GM12872 (cell line): Measurements from ENCODE around the gene EXOC4.

ENCODE experiments used
- TF ChIP-seq, protein P1 (sequence below): IDR thresholded peaks from 3 replicates; pipeline ENCODE4 v1.5.1; 2011; ENCODE audit warnings: low read depth, mild to moderate bottlenecking, low read length, moderate library complexity; ENCODE audit not compliant: insufficient read depth

EXOC4 gene

DNA sequence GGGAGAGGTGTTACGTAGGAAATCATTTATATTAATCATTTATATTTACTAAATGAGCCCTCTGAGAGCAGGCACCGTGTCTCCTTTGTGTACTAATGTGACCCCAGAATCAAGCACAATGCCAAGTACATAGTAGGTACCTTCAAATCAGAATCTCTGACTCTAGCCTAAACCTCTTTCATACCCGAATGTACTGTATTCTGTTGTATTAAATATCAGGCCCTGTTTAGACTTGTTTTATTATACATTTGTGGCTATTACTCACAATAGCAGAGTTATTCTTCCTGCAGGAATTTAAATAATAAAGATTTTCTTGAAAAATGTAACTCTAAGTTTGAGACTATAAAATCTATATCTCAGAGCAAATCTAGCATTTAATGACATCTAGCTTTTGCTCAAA is 297.3 kb downstream of the EXOC4 start:
- TF ChIP-seq, protein P1, sequence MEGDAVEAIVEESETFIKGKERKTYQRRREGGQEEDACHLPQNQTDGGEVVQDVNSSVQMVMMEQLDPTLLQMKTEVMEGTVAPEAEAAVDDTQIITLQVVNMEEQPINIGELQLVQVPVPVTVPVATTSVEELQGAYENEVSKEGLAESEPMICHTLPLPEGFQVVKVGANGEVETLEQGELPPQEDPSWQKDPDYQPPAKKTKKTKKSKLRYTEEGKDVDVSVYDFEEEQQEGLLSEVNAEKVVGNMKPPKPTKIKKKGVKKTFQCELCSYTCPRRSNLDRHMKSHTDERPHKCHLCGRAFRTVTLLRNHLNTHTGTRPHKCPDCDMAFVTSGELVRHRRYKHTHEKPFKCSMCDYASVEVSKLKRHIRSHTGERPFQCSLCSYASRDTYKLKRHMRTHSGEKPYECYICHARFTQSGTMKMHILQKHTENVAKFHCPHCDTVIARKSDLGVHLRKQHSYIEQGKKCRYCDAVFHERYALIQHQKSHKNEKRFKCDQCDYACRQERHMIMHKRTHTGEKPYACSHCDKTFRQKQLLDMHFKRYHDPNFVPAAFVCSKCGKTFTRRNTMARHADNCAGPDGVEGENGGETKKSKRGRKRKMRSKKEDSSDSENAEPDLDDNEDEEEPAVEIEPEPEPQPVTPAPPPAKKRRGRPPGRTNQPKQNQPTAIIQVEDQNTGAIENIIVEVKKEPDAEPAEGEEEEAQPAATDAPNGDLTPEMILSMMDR: no peak

DNA sequence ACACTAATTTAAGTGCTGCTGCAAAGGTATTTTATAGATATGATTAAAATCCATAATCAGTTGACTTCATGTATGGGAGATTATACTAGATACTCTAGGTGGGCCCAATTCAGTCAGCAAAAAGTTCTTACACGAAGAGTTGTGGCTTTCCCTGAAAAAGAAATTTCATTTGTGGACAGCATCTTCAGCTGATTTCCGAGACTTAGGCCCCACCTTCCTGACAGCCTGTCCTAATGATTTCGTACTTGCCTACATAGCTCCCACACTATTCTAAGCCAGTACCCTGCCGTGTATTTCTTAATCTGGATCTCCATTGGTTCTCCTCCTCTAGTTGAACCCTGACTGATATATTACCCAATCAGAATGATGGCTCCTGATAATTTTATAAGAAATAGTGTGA is 297.9 kb downstream of the EXOC4 start:
- TF ChIP-seq, protein P1: no peak

DNA sequence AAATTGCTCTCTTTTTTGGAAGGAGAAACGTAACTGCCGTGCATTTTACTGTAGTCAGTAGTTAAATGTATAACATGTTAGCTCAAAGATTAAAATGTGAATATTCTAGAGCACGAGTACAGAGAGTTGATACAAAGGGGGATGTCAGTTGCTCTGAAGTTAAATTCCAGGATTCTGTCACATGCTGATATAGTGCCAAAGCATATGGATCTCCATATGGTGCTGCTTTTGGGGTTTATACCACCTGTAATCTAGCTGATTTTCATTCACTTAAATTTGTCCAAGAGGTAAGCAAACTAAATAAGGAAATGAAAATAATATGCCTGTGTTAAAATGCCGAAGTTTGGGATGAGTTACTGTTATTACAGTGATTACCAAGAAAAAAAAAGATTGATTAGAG is 298.6 kb downstream of the EXOC4 start:
- TF ChIP-seq, protein P1: no peak

DNA sequence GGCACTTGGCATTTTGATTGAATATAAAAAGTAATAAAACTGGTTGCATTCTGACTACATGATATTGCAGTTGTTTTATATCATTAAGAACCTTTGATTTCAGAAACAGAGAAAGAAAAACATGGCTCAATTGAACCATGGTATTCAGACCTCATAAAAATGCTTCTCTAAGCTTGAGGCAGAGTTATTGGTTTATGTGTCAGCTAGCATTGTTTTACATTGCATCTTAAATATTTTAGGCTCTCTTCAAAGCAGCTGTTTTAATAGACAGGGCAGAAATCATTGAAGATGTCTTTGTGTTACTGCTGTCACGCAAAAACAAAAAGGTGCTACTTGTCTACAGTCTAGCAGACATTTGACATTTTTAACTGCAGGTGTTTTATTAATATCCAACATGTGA is 299.2 kb downstream of the EXOC4 start:
- TF ChIP-seq, protein P1: no peak

DNA sequence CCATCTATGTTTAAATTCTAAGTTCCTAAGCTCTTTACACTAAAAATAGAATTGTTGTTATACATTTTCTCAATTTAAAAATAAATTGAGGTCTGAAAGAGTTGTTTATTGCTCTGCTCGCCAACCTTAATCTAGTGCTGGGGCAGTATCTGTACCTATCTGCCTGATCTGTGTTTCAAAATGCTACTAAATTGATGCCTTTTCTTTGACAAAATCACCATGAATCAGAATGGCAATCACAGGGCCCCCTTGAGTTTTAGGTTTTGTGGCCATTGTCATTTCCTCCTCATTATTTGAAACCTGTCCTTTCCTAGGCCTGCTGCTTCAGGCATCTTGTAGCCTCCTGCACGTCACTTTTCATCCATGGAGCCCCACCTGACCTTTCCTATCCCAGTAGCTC is 301.5 kb downstream of the EXOC4 start:
- TF ChIP-seq, protein P1: no peak

DNA sequence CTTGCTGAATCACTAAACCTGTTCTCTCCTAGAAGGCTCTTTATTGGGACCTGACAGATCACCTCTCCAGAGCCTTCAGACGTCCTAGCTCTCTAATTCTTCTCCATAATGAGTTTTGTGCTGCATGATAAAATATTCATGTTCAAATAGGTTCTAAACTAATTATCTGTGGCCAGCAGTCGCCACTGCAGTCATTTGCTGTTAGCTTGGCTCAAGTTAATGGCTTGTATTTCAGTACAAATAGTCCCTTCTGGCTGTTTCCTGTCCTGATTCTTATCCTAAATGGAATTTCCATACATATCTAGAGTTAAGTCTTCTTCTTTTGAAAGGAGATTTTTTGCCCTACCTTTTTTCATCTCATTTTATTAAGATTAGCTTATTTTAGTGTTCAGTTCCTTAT is 303.2 kb downstream of the EXOC4 start:
- TF ChIP-seq, protein P1: no peak

DNA sequence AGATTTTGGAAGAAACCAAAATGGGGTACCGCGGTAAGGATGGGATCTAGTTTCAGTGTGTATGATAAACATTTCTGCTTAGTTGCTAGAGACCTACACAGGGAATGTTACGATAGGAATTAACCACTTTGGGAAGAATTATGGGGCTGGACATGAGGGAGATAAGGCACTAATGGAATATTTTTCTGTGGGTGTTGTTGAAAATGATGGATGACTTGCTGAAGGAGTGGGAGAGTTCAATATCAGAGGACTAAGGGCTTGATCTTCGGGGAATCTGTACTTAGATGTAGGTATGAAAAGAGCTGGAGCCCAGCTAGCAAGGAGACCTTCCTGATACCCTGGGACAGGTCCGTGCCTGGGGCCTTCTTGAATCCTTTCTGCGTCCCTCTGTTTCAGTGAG is 303.7 kb downstream of the EXOC4 start:
- TF ChIP-seq, protein P1: no peak

DNA sequence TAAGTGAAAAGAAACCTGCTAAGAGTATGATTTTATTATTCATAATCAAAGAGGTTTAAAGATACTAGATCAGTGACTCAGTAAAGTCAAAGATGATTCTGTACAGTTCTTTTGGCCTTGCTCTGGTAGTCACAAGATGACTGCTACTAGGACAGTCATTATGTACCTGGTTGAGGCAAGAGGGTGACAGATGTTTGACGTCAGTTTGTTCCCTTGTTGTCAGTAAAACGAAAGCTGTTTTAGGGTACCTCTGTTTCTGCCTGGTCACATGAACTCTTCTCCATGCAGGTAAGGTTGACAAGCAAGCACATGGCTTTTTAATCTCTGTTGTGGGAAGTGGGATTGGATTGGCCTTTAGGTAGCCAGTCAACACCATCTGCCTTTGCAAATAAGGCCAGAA is 308.0 kb downstream of the EXOC4 start:
- TF ChIP-seq, protein P1: no peak
